IPS DF 6.9 (cell line): ENCODE results near the gene BHLHE23.

Experiments used
- DNase-seq: peaks from one replicate; pipeline ENCODE4 v3.0.0-alpha.2; 2013; ENCODE audit warnings: low read depth, low spot score
- H3K27ac ChIP-seq: one replicate; pipeline ENCODE4 v1.5.1; 2013; ENCODE audit warnings: low read length, control low read depth
- H3K27me3 ChIP-seq: 2 replicates; pipeline ENCODE4 v1.6.1; 2013; ENCODE audit warnings: mild to moderate bottlenecking, low read length; ENCODE audit not compliant: control insufficient read depth, insufficient read depth
- H3K36me3 ChIP-seq: 2 replicates; pipeline ENCODE4 v1.6.1; 2013; ENCODE audit warnings: low read length; ENCODE audit not compliant: control insufficient read depth, insufficient read depth
- H3K4me1 ChIP-seq: 2 replicates; pipeline ENCODE4 v1.6.1; 2013; ENCODE audit warnings: low read length; ENCODE audit not compliant: control insufficient read depth, insufficient read depth
- H3K4me3 ChIP-seq: 2 replicates; pipeline ENCODE4 v1.5.1; 2013; ENCODE audit warnings: mild to moderate bottlenecking, low read length
- H3K9me3 ChIP-seq: 2 replicates; pipeline ENCODE4 v1.6.1; 2013; ENCODE audit warnings: low read length, inconsistent platforms; ENCODE audit not compliant: control insufficient read depth, insufficient read depth
- WGBS: extraction: QIAGEN DNeasy Blood & Tissue Kit; methylation state at CpG from one replicate; pipeline ENCODE4 v1.1.7; 2013; ENCODE audit warnings: mixed read lengths, missing lambda C conversion rate; ENCODE audit not compliant: insufficient read length, insufficient coverage; 5-methylcytosine and 5-hydroxymethylcytosine counted together

BHLHE23 gene

DNA sequence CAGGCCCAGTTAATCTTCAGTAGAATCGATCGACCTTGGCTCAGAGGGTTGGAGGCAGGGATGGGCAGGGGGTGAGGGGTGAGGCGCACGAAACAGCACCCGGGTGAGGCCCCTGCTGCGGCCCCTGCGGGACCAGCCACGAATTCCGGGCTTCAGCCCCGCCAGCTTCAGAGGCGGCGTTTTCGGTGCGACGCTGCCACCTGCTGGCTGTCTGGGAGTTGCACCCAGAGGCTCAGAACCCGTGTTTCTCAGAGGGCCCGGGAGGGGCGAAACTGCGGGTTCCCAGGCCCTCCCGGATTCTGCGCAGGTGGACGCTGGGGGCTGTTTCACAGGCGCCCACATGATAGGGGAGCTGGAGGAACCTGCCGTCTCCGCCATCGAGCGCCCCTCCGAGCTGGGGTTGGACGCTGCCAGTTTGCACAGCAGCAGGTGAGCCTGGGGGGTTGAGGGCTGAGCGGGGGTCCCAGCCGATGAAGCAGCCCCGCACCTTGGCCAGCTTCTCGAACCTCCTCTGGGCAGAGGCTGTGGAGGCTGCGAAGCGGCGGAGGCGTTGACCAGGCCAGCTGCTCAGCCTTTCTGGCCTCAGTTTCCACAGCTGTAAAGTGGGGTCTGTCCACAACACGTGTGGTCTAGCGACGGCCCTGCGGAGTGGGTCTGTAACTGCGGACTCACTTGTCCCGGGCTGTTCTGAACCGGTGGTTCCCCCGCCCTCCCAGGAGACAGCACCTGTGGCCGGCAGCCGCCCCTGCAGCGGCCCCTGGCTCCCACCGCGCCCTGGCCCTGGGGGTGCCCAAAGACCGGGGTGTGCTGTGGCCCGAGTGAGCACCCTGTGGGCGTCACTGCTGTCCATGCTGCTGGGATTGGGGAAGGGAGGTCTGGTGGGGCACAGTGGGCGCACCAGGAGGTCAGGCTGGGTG is 2.5 kb upstream of the BHLHE23 start:
- H3K27me3 ChIP-seq: peaks cover 44% of the 10 kb centered on the region
- no peak overlapping the region for H3K27ac ChIP-seq
- no peaks in the 10 kb centered on the region for H3K9me3 ChIP-seq
- no peak overlapping the region for H3K4me3 ChIP-seq
- no peak for DNase-seq
- no CpG with 5 or more reads among the region's 54 CpGs for whole genome bisulfite sequencing
- peaks cover 4% of the 10 kb centered on the region; the same call in 1 of the 2 replicates for H3K4me1 ChIP-seq
- H3K36me3 ChIP-seq: no peaks in the 10 kb centered on the region

DNA sequence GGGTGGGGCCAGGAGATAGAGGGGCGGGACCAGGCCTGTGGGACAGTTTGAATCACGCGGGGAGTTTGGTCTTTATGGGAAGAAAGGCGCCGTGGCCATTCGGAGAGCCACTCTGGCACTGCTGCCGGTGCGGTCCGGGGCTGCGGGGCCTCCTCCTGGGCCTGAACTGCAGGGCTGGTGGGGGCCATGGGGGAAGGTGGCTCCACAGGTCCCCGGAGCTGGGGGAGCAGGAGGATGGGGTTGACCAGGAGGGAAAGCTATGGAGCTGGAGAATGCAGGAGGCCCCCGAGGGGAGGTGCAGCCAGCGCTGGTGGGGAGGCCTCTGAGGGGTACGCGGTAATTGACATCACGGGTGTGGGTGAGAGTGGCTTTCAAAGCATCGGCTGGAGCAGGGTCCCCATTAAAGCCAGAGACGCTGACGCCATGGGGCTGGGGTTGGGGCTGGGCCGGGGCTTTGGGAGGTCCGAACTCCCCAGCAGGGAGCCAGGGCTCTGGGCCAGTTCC is 1.8 kb upstream of the BHLHE23 start:
- peaks cover 6% of the 10 kb centered on the region for H3K4me1 ChIP-seq
- peaks cover 48% of the 10 kb centered on the region for H3K27me3 ChIP-seq
- no CpG with 5 or more reads among the region's 21 CpGs for WGBS
- no peaks in the 10 kb centered on the region for H3K36me3 ChIP-seq
- no peak overlapping the region for H3K27ac ChIP-seq
- no peak for DNase-seq
- no peaks in the 10 kb centered on the region for H3K9me3 ChIP-seq
- H3K4me3 ChIP-seq: no peak overlapping the region

DNA sequence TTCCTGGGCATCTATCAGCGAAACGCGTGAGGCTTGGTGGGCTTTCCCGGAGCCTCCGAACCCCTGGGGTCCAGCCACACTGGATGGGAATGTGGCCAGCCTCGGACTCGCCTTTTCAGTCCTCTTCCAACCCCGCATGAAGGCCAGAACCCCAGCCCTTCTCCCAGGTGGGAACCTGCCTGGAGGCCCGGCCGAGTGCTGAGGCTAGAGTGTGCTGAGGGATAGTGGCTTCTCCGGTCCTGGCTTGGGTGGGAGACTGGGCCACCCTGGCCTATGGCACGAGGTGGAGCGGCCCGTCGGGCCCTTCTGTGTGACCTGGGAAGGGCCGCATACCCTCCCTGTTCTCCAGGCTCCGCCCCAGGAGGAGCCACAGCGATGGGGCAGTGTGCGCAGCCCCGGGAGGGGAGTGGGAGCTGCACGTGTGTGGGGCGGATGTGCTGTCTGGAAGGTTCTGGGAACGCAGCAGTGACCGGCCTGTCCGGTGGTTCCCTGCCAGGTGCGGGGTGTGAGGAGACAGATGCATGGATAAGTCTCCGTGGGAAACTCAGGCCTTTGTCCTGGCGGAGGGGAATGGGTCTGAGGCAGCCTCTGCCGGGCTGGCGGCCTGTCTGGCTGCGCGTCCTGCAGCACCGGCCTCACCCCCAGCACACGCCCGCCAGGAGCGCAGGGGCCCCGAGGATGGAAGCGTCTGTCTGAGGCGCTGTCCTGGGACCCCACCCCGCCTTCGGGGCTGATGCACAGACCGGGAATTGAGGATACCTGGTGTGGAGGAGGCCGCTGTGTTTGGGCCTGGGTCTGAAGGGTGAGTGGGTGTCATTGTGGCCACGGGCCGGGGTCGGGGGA is 1.1 kb upstream of the BHLHE23 start:
- no CpG with 5 or more reads among the region's 46 CpGs for WGBS
- no peak for DNase-seq
- Histone ChIP-seq H3K36me3 (no peaks in the 10 kb centered on the region), H3K4me1 (peaks cover 9% of the 10 kb centered on the region), H3K27me3 (peaks cover 53% of the 10 kb centered on the region), H3K27ac (no peak overlapping the region), H3K4me3 (no peak overlapping the region), H3K9me3 (no peaks in the 10 kb centered on the region)

DNA sequence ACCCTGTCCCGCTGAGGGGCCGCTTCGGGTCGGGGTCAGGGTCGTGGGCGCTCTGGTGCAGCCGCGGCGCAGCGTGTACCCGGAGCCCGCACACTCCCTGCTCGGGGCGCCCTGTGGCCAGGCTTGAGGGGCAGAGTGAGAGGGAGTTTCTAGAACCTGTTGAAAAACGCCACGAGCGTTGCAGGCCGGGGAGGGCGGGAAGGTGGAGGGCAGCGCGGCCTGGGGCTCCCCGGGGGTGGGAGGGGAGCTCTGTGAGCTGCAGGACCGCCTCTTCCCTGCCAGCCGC is 539 bp upstream of the BHLHE23 start:
- peaks cover 53% of the 10 kb centered on the region for H3K27me3 ChIP-seq
- H3K27ac ChIP-seq: no peak overlapping the region
- H3K36me3 ChIP-seq: no peaks in the 10 kb centered on the region
- no CpG with 5 or more reads among the region's 24 CpGs for WGBS
- H3K9me3 ChIP-seq: no peaks in the 10 kb centered on the region
- DNase-seq: no peak
- peak overlapping the region; percentile 18; the same call in 1 of the 2 replicates for H3K4me3 ChIP-seq
- peaks cover 9% of the 10 kb centered on the region for H3K4me1 ChIP-seq

DNA sequence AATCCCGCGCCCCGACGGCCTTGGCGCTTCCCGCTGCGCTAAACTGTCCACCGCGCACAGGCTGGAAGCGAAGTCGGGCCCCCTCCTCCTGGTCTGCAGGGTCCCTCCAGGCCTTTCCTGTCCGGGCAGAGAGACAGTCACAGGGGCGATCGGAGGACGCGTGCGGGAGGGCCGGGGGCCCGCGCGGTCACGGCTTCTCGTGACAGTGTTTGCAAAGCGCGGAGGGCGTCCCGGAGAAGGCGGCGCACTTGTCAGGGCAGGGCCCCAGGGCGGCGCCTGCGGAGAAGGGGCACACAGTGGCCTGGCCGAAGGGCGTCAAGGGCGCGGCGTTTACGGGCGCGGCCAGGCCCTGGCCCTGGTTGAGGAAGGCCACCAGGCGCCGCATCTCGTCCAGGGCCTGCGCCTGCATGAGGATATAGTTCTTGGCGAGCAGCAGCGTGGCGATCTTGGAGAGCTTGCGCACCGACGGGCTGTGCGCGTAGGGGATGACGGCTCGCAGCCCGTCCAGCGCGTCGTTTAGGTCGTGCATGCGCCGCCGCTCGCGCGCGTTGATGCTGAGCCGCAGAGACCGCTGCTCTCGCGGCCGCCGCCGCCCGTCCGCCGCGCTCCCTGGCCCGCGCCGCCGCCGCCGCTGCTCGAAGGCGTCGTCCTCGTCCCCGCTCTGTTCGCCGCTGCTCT is 763 bp downstream of the BHLHE23 start:
- no CpG with 5 or more reads among the region's 90 CpGs for WGBS
- H3K36me3 ChIP-seq: no peaks in the 10 kb centered on the region
- H3K4me3 ChIP-seq: peak overlapping the region; percentile 10; the same call in 1 of the 2 replicates
- no peak for DNase-seq
- no peak overlapping the region for H3K27ac ChIP-seq
- peaks cover 9% of the 10 kb centered on the region for H3K4me1 ChIP-seq
- no peaks in the 10 kb centered on the region for H3K9me3 ChIP-seq
- peaks cover 54% of the 10 kb centered on the region for H3K27me3 ChIP-seq

DNA sequence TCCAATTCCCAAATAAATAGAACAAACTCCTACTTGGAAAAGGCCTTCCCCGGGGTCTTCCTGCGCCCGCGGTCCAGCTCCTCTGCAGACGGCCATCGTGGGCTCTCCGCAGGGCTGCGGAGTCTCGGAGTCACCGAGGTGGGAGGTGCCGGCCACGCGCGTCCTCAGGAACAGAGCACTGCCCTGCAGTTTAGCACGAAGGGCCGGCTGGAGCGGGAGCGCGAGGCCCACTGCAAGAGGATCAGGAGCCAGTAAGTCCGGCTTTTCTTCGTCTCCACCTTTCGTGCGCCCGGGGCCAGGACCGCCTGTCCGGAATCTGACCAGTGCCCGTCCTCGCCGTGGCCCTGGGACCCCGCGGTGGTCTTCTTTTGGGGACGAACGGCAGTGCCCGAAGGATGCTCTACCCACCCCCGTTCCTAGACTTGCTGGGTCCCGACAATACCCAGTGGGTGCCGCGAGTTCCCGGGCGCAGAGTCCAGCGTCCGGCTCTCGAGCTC is 1.4 kb downstream of the BHLHE23 start:
- Histone ChIP-seq H3K27ac (no peak overlapping the region), H3K4me1 (peaks cover 9% of the 10 kb centered on the region), H3K9me3 (no peaks in the 10 kb centered on the region), H3K36me3 (no peaks in the 10 kb centered on the region), H3K4me3 (no peak overlapping the region), H3K27me3 (peaks cover 54% of the 10 kb centered on the region)
- WGBS: no CpG with 5 or more reads among the region's 43 CpGs
- DNase-seq: no peak

DNA sequence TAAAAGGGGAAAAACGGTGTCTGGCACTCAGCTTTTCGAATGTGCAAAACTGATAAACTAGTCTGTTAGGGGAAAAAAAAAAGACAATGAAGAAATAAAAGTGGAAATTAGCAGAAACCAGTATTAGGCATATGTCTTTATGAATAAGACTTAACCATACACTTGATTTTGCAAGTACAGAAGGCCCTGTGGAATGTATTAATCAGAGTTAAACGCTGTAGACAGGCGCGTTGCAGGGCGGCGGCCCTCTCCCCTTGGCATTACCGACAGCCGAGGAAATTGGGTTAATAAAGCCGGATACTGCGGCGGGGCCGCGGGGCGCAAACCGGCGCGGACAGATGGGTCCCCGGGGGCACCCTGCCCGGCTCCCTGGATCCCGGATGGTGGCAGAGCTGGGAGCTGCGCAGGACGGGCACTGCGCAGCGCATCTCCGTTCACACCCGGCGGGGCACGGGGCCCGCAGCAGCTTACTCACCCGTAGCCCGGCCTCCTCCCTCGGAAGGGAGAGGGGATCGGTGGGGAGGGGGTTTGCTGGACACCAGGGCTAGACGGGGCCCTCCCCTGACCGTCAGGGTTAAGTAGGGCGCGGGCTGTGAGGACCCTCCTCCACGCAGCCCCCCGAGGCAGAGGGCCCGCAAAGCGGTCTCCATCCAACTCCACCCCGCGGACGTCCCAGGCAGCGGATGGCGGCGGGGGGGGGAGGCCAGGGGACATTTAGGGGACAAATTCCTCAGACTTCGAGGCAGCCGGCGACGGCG is 2.0 kb downstream of the BHLHE23 start:
- H3K9me3 ChIP-seq: no peaks in the 10 kb centered on the region
- peaks cover 9% of the 10 kb centered on the region for H3K4me1 ChIP-seq
- H3K27ac ChIP-seq: no peak overlapping the region
- no peak for DNase-seq
- peaks cover 54% of the 10 kb centered on the region for H3K27me3 ChIP-seq
- H3K4me3 ChIP-seq: no peak overlapping the region
- WGBS: no CpG with 5 or more reads among the region's 53 CpGs
- no peaks in the 10 kb centered on the region for H3K36me3 ChIP-seq

DNA sequence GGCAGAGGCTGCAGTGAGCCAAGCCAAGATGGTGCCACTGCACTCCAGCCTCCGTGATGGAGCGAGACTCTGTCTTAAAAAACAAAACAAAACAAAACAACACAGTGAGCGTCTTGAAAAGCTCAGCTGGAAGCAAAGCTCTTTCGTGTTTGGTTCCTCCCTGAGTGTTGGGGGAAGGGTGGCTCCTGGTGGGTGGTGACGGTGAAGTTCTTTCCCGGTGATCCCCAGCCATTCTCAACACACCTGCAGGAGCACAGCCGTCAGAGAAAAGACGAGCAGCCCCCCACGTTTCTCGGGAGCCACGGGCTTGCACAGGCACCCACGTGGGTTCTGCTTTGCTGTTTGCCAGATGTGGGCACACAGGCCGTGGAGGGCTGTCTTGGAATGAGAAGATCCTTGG is 3.2 kb downstream of the BHLHE23 start:
- Histone ChIP-seq H3K4me1 (peaks cover 9% of the 10 kb centered on the region), H3K9me3 (no peaks in the 10 kb centered on the region), H3K4me3 (no peak overlapping the region), H3K36me3 (no peaks in the 10 kb centered on the region), H3K27me3 (peaks cover 50% of the 10 kb centered on the region), H3K27ac (no peak overlapping the region)
- WGBS: no CpG with 5 or more reads among the region's 13 CpGs
- DNase-seq: no peak

DNA sequence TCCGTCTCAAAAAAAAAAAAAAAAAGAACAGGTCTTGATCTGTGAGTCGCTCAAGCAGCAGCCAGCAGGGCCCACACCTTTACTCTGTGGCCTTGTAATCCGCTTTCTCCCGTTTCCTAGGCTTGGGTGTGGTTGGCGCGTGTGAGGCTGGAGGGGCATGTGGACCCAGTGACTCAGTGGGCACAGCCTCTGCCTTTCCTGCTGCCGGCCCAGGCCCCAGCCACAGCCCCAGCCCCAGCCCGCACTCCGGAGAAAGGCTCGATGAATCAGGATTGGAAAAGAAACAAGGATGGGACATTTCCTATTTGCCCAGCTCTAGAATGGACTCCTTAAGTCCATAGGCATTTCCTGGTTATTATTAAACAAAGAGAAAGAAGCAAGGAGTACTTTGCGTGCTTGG is 4.3 kb downstream of the BHLHE23 start:
- peaks cover 40% of the 10 kb centered on the region for H3K27me3 ChIP-seq
- no CpG with 5 or more reads among the region's 11 CpGs for WGBS

More for the DNA sequence above, 4.3 kb downstream of the BHLHE23 start:
- DNase-seq: no peak
- H3K27ac ChIP-seq: no peak overlapping the region
- H3K4me1 ChIP-seq: peaks cover 5% of the 10 kb centered on the region
- H3K36me3 ChIP-seq: no peaks in the 10 kb centered on the region
- no peaks in the 10 kb centered on the region for H3K9me3 ChIP-seq
- H3K4me3 ChIP-seq: no peak overlapping the region
